OCI-LY1 (cell line): ENCODE measurements around the gene SLC9A9.

Experiments used
- H2AFZ ChIP-seq: fragments of 200-600 bp; sonication (generic), shearing (Covaris generic); 2 replicates; pipeline ENCODE4 v1.6.0; 2014; ENCODE audit warnings: antibody characterized with exemption, mild to moderate bottlenecking, low read length
- H3F3A ChIP-seq: fragments of 200-600 bp; sonication (generic), shearing (Covaris generic); 2 replicates; pipeline ENCODE4 v1.6.0; 2014; ENCODE audit warnings: mild to moderate bottlenecking, antibody characterized with exemption, low read length, moderate library complexity; ENCODE audit not compliant: insufficient read depth
- H3K27ac ChIP-seq: fragments of 200-600 bp; sonication (generic); 2 replicates; pipeline ENCODE4 v1.5.1; 2014; ENCODE audit warnings: low read length, mixed run types, mild to moderate bottlenecking, low read depth; ENCODE audit not compliant: poor library complexity, severe bottlenecking
- H3K27me3 ChIP-seq: fragments of 200-600 bp; sonication (generic); 2 replicates; pipeline ENCODE4 v1.6.0; 2014; ENCODE audit warnings: antibody characterized with exemption, mild to moderate bottlenecking, low read length, moderate library complexity; ENCODE audit not compliant: insufficient read depth
- H3K36me3 ChIP-seq: fragments of 200-600 bp; sonication (generic); 2 replicates; pipeline ENCODE4 v1.6.1; 2014; ENCODE audit warnings: mild to moderate bottlenecking, antibody characterized with exemption, low read length, moderate library complexity, mixed read lengths; ENCODE audit not compliant: insufficient read depth
- H3K4me1 ChIP-seq: fragments of 200-600 bp; sonication (generic); 2 replicates; pipeline ENCODE4 v1.5.1; 2014; ENCODE audit warnings: mild to moderate bottlenecking, low read length, moderate library complexity; ENCODE audit not compliant: insufficient read depth, severe bottlenecking
- H3K4me2 ChIP-seq: fragments of 200-600 bp; sonication (generic), shearing (Covaris generic); 2 replicates; pipeline ENCODE4 v1.6.1; 2014; ENCODE audit warnings: low read length
- H3K4me3 ChIP-seq: fragments of 200-600 bp; sonication (generic); 2 replicates; pipeline ENCODE4 v1.5.1; 2014; ENCODE audit warnings: low read length, low read depth, mild to moderate bottlenecking, mixed read lengths; ENCODE audit not compliant: poor library complexity, severe bottlenecking
- H3K79me2 ChIP-seq: fragments of 200-600 bp; shearing (Covaris generic); 2 replicates; pipeline ENCODE4 v1.6.1; 2016; ENCODE audit warnings: mixed run types, low read length, mixed read lengths; ENCODE audit not compliant: insufficient read depth
- H3K9ac ChIP-seq: fragments of 200-600 bp; sonication (generic), shearing (Covaris generic); 2 replicates; pipeline ENCODE4 v1.6.1; 2014; ENCODE audit warnings: mild to moderate bottlenecking, low read length, mixed read lengths
- H3K9me2 ChIP-seq: fragments of 200-600 bp; sonication (generic), shearing (Covaris generic); 2 replicates; pipeline ENCODE4 v1.6.1; 2014; ENCODE audit warnings: low read depth, mild to moderate bottlenecking, low read length, mixed read lengths
- H3K9me3 ChIP-seq: fragments of 200-600 bp; shearing (Covaris generic); 2 replicates; pipeline ENCODE4 v1.6.1; 2014; ENCODE audit warnings: low read length, mixed read lengths
- H4K20me1 ChIP-seq: fragments of 200-600 bp; sonication (generic), shearing (Covaris generic); 2 replicates; pipeline ENCODE4 v1.6.0; 2016; ENCODE audit warnings: mild to moderate bottlenecking, low read length; ENCODE audit not compliant: insufficient read depth
- CTCF ChIP-seq: fragments of 200-600 bp; sonication (generic), shearing (Covaris generic); IDR thresholded peaks from 2 replicates; pipeline ENCODE4 v1.5.1; 2017; ENCODE audit warnings: mild to moderate bottlenecking, antibody characterized with exemption, low read length, moderate library complexity, mixed read lengths
- EZH2 ChIP-seq: fragments of 200-600 bp; sonication (generic), shearing (Covaris generic); IDR thresholded peaks from 2 replicates; pipeline ENCODE4 v1.8.0; 2017; ENCODE audit warnings: borderline replicate concordance, mixed run types, mild to moderate bottlenecking, antibody characterized with exemption, low read length, moderate library complexity, mixed read lengths

SLC9A9 gene

GRCh38 chr3:143349455-143349854, 498.8 kb downstream of the SLC9A9 start:
- Histone ChIP-seq H2AFZ (no peak overlapping the region), H3K9me3 (no peaks in the 10 kb centered on the region), H3K27me3 (no peaks in the 10 kb centered on the region), H3F3A (no peaks in the 10 kb centered on the region), H3K4me1 (no peaks in the 10 kb centered on the region), H4K20me1 (no peaks in the 10 kb centered on the region), H3K9ac (no peak overlapping the region), H3K9me2 (no peaks in the 10 kb centered on the region), H3K4me2 (no peak overlapping the region), H3K36me3 (no peaks in the 10 kb centered on the region), H3K79me2 (no peaks in the 10 kb centered on the region), H3K4me3 (no peak overlapping the region), H3K27ac (no peak overlapping the region)
- TF ChIP-seq EZH2 (no peak), CTCF (no peak)

DNA sequence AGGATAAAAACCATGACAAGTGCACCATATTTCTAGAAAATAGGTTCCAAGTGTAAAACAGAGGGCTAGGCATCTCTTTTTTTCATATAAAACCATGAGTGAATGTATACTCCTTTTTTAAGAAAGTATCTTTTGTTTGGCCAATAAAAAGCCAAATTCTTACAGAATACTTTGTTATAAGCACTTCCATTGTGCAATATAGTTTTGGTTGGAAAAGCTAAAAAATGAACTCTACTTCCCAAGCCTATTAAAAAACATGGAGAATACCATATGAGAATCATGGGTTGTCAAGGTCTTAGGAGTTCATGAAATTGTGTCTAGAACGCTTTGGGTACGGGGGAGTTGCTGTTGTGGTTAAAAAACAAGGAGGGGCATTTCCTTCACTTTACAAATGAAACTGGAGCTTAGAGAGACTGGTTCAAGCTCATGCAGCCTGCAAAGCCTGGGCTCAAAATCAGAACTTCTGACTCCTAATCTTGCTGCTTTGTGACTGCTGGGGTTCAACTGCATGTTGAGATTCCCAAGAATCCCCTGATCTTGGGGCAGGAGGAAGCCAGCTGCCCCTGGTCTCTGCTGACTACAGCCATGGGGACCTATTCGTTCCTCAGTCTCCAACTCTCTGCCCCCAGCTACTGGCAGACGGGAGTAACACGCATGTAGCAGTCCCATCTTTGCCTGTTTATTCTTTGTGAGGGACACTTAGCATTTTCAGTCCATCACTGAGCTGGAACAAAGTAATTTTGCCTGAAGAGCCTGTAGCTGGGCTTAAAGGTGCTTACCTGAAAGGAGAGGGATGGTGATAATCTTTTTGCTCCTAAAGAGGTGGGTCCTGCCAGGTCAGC, 499.6 kb downstream of the SLC9A9 start:
- Histone ChIP-seq H3K9ac (no peak overlapping the region), H4K20me1 (no peaks in the 10 kb centered on the region), H3K79me2 (no peaks in the 10 kb centered on the region), H3K27ac (no peak overlapping the region), H3K27me3 (no peaks in the 10 kb centered on the region), H3F3A (no peaks in the 10 kb centered on the region), H3K4me1 (no peaks in the 10 kb centered on the region), H2AFZ (no peak overlapping the region), H3K9me2 (no peaks in the 10 kb centered on the region), H3K4me2 (no peak overlapping the region), H3K36me3 (no peaks in the 10 kb centered on the region), H3K9me3 (no peaks in the 10 kb centered on the region), H3K4me3 (no peak overlapping the region)
- TF ChIP-seq CTCF (no peak), EZH2 (no peak)

DNA sequence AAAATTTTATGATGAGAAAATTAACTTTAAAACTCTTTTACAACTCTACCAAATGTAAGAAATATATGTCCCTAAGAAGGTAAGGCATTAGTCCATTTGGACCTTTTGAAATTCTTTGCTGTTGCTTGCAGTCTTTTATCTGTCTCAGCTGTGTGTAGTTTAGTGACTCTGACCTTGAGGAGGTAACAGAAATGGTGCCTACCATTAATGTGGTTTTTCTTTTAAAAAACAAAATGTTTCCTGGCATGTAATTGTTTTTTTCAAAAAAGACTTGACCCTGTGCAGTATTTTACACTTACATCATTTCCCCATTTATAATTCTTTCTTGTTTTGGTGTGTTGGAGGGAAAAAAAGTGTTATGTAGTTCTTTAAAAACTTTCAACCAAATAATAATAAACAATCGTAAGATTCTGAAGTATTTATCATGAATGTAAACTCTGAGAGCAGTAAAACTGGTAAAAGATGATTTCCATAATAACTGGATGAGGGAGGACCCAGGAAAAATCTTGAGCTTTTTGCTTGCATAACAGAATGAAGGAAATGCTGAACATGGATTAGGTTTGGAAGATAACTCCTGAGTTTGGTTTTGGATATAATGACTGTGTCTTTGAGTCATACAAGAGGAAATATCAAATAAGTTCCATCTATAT, 503.6 kb downstream of the SLC9A9 start:
- H3K79me2 ChIP-seq = no peaks in the 10 kb centered on the region
- TF ChIP-seq EZH2 (no peak), CTCF (no peak)
- H4K20me1 ChIP-seq = no peaks in the 10 kb centered on the region
- no peak overlapping the region for H3K4me3 ChIP-seq
- no peaks in the 10 kb centered on the region for H3K9me2 ChIP-seq
- no peak overlapping the region for H3K27ac ChIP-seq
- H3F3A ChIP-seq = no peaks in the 10 kb centered on the region
- no peaks in the 10 kb centered on the region for H3K4me1 ChIP-seq
- no peaks in the 10 kb centered on the region for H3K36me3 ChIP-seq
- no peak overlapping the region for H3K9ac ChIP-seq
- H3K27me3 ChIP-seq = no peaks in the 10 kb centered on the region
- H3K4me2 ChIP-seq = no peak overlapping the region
- no peak overlapping the region for H2AFZ ChIP-seq
- H3K9me3 ChIP-seq = no peaks in the 10 kb centered on the region
